Inflammatory macrophage (primary cell): ENCODE data around the gene MBOAT7.

ENCODE experiments used
- DNase-seq, 2 donors: peaks; one replicate each; pipeline ENCODE4 v3.0.0-alpha.2; 2020 to 2022

The MBOAT7 gene

GRCh38 chr19:54137699-54138488, 51.5 kb downstream of the MBOAT7 start, which contains the start of gene CNOT3:
TSS of gene CNOT3 (plus strand) at chr19:54137762. CDS start at chr19:54142979, 5,217 bp downstream.
- no peak for DNase-seq

- DNase-seq = peak; percentile 100
Observed at GRCh38 chr19:54136864-54137698, 52.3 kb downstream of the MBOAT7 start.

- no peak for DNase-seq
Observed at GRCh38 chr19:54136086-54136863, 53.1 kb downstream of the MBOAT7 start.

- no peak for DNase-seq
Observed at GRCh38 chr19:54133957-54134590, 55.3 kb downstream of the MBOAT7 start.

DNA sequence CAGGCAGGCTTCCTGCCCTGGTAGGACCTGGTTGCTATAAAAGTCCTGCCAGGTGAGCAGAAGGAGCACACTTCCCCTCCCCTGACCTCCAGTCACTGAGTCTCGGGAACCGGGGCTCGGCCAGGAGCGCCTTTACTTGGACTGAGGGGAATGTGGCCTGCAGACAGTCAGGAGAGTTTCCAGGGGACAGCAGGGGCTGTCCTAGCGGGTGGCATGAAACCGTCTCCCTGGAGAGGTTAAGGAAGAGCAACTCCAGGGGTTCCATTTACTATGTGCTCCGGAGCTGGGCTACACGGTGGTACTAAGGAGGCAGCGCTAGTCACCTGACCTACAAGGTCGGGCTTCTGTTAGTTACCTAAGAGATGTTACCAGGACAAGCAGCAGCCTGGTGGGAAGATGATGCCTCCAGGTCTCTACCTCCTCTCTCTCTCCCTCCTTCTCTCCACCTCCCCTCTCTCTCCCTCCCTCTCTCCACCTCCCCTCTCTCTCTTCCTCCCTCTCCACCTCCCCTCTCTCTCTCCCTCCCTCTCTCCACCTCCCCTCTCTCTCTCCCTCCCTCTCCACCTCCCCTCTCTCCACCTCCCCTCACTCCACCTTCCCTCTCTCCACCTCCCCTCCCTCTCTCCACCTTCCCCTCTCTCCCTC, 55.9 kb downstream of the MBOAT7 start:
- DNase-seq = peak in 1 of 2 donors; percentile 46

- no peak for DNase-seq
Observed at GRCh38 chr19:54129617-54129996, 59.8 kb downstream of the MBOAT7 start.

- DNase-seq = no peak
Observed at GRCh38 chr19:54128796-54129616, 60.4 kb downstream of the MBOAT7 start.

- DNase-seq = no peak
Observed at GRCh38 chr19:54128441-54128725, 61.0 kb downstream of the MBOAT7 start.

DNA sequence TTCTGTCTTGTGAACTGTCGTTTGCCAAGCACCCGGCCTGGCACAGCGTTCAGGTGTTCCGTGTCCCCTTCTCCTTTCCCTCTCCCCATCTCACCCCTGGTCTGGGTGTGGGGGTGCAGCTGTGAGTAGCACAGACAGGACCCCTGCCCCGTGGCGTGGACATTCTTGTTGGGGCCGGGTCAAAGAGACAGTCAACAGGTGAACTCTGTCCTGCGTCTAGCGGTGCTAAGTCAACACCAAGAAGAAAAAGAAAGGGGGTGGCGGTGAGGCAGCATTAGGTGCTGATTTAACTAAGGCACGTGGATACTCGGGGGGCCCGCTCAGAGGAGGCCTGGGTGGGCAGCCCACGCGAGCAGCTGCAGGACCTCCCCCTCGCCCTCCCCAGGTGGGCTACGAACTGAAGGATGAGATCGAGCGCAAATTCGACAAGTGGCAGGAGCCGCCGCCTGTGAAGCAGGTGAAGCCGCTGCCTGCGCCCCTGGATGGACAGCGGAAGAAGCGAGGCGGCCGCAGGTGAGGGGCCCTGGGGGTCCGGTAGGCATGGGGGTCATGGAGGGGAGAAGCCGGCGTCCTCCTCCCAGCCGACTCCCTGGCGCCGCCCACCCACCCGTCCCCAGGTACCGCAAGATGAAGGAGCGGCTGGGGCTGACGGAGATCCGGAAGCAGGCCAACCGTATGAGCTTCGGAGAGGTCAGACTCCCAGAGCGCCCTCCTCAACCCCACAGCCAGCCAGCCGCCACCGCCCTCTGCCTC, 61.5 kb downstream of the MBOAT7 start:
- DNase-seq = no peak

DNA sequence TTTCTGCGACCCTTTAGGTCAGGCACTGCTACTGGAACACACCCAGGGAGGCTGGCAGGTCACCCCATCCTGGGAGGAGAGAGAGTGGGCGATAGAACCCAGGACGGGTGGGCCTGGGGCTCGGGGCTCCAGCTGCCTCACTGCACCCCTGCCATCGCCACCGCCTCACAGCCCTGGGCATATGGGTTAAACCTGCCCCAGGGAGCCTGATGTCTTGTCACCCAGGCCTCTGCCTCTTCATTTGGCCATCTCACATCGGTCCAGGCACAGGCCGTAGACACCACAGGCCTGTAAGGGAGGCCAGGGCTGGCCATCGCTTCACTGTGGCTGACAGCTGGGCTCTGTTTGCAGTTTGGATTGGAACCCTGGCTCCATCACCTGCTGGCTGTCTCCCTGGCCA, 63.7 kb downstream of the MBOAT7 start:
- DNase-seq = no peak

GRCh38 chr19:54124393-54124792, 65.0 kb downstream of the MBOAT7 start:
- no peak for DNase-seq

- DNase-seq = no peak
Observed at GRCh38 chr19:54123682-54124081, 65.7 kb downstream of the MBOAT7 start.
